ENCODE results near the gene FIBIN.

FIBIN gene

GRCh38 chr11:26993965-26994457 is at the start of gene FIBIN:
Gene FIBIN (plus strand): TSS chr11:26994112. CDS start chr11:26994527, 415 bp downstream.
- no peak for ATAC-seq
- H3K4me3 Mint-ChIP-seq, result no peak within 1 kb of the TSS
- peaks cover 7% of the 10 kb centered on the region for H3K9me3 Mint-ChIP-seq
- no peaks in the 10 kb centered on the region for H3K36me3 Mint-ChIP-seq
- no peak within 1 kb of the TSS for H3K27ac Mint-ChIP-seq
- no peaks in the 10 kb centered on the region for H3K4me1 Mint-ChIP-seq
- DNase-seq (ENCODE audit: low spot score in 2 of 2), result no peak

- Mint-ChIP-seq H3K9me3 (peaks cover 14% of the 10 kb centered on the region), H3K4me1 (no peaks in the 10 kb centered on the region), H3K4me3 (no peak overlapping the region), H3K36me3 (no peaks in the 10 kb centered on the region), H3K27ac (no peak overlapping the region)
- ATAC-seq (no peak), DNase-seq (ENCODE audit: low spot score in 2 of 2) (no peak)
These were observed 48.8 kb upstream of the FIBIN start for GRCh38 chr11:26944866-26945664.

GRCh38 chr11:26946257-26946716 is 47.6 kb upstream of the FIBIN start:
- no peak overlapping the region for H3K27ac Mint-ChIP-seq
- ATAC-seq, result no peak
- no peaks in the 10 kb centered on the region for H3K4me1 Mint-ChIP-seq

GRCh38 chr11:26947379-26947844 is 46.5 kb upstream of the FIBIN start:
- H3K36me3 Mint-ChIP-seq, result no peaks in the 10 kb centered on the region
- H3K4me3 Mint-ChIP-seq, result no peak overlapping the region
- DNase-seq (ENCODE audit: low spot score in 2 of 2), result no peak
- H3K27ac Mint-ChIP-seq, result no peak overlapping the region
- no peaks in the 10 kb centered on the region for H3K4me1 Mint-ChIP-seq
- no peak for ATAC-seq
- H3K9me3 Mint-ChIP-seq, result peaks cover 9% of the 10 kb centered on the region

More at GRCh38 chr11:26946257-26946716, 47.6 kb upstream of the FIBIN start:
- Mint-ChIP-seq H3K9me3 (peaks cover 14% of the 10 kb centered on the region), H3K4me3 (no peak overlapping the region), H3K36me3 (no peaks in the 10 kb centered on the region)
- no peak for DNase-seq (ENCODE audit: low spot score in 2 of 2)

GRCh38 chr11:26947904-26948639 is 45.8 kb upstream of the FIBIN start:
- Mint-ChIP-seq H3K4me3 (no peak overlapping the region), H3K27ac (no peak overlapping the region)

GRCh38 chr11:26948881-26949280 is 45.0 kb upstream of the FIBIN start:
- DNase-seq (ENCODE audit: low spot score in 2 of 2) (no peak), ATAC-seq (no peak)
- no peak overlapping the region for H3K27ac Mint-ChIP-seq
- no peak overlapping the region for H3K4me3 Mint-ChIP-seq
- peaks cover 14% of the 10 kb centered on the region for H3K9me3 Mint-ChIP-seq
- no peaks in the 10 kb centered on the region for H3K4me1 Mint-ChIP-seq
- no peaks in the 10 kb centered on the region for H3K36me3 Mint-ChIP-seq

More at GRCh38 chr11:26947904-26948639, 45.8 kb upstream of the FIBIN start:
- H3K9me3 Mint-ChIP-seq, result peaks cover 11% of the 10 kb centered on the region
- no peaks in the 10 kb centered on the region for H3K4me1 Mint-ChIP-seq
- no peak for DNase-seq (ENCODE audit: low spot score in 2 of 2)
- no peak for ATAC-seq
- H3K36me3 Mint-ChIP-seq, result no peaks in the 10 kb centered on the region

GRCh38 chr11:26949846-26950245 is 44.1 kb upstream of the FIBIN start:
- no peaks in the 10 kb centered on the region for H3K36me3 Mint-ChIP-seq
- ATAC-seq (no peak), DNase-seq (ENCODE audit: low spot score in 2 of 2) (no peak)
- H3K9me3 Mint-ChIP-seq, result peaks cover 14% of the 10 kb centered on the region
- H3K4me1 Mint-ChIP-seq, result no peaks in the 10 kb centered on the region
- H3K4me3 Mint-ChIP-seq, result no peak overlapping the region
- no peak overlapping the region for H3K27ac Mint-ChIP-seq

- Mint-ChIP-seq H3K36me3 (no peaks in the 10 kb centered on the region), H3K4me3 (no peak overlapping the region), H3K9me3 (peaks cover 14% of the 10 kb centered on the region), H3K27ac (no peak overlapping the region), H3K4me1 (no peaks in the 10 kb centered on the region)
- ATAC-seq, result no peak
- no peak for DNase-seq (ENCODE audit: low spot score in 2 of 2)
These were observed 43.6 kb upstream of the FIBIN start for GRCh38 chr11:26950260-26950719.

- peaks cover 12% of the 10 kb centered on the region for H3K9me3 Mint-ChIP-seq
- H3K36me3 Mint-ChIP-seq, result no peaks in the 10 kb centered on the region
- H3K4me3 Mint-ChIP-seq, result no peak overlapping the region
- no peak overlapping the region for H3K27ac Mint-ChIP-seq
- ATAC-seq (no peak), DNase-seq (ENCODE audit: low spot score in 2 of 2) (no peak)
- no peaks in the 10 kb centered on the region for H3K4me1 Mint-ChIP-seq
These were observed 42.0 kb upstream of the FIBIN start for GRCh38 chr11:26951809-26952515.

GRCh38 chr11:26953770-26954392 is 40.0 kb upstream of the FIBIN start:
- Mint-ChIP-seq H3K27ac (no peak overlapping the region), H3K9me3 (peaks cover 10% of the 10 kb centered on the region), H3K4me3 (no peak overlapping the region), H3K36me3 (no peaks in the 10 kb centered on the region), H3K4me1 (no peaks in the 10 kb centered on the region)
- ATAC-seq (no peak), DNase-seq (ENCODE audit: low spot score in 2 of 2) (no peak)

GRCh38 chr11:26958005-26958701 is 35.8 kb upstream of the FIBIN start:
- ATAC-seq, result no peak
- DNase-seq (ENCODE audit: low spot score in 2 of 2), result no peak
- H3K4me1 Mint-ChIP-seq, result no peaks in the 10 kb centered on the region
- H3K36me3 Mint-ChIP-seq, result no peaks in the 10 kb centered on the region
- no peak overlapping the region for H3K4me3 Mint-ChIP-seq
- H3K9me3 Mint-ChIP-seq, result peaks cover 8% of the 10 kb centered on the region
- H3K27ac Mint-ChIP-seq, result no peak overlapping the region

- DNase-seq (ENCODE audit: low spot score in 2 of 2), result no peak
- Mint-ChIP-seq H3K9me3 (peaks cover 4% of the 10 kb centered on the region), H3K27ac (no peak overlapping the region), H3K36me3 (no peaks in the 10 kb centered on the region), H3K4me1 (no peaks in the 10 kb centered on the region), H3K4me3 (no peak overlapping the region)
- ATAC-seq, result no peak
These were observed 35.2 kb upstream of the FIBIN start for GRCh38 chr11:26958702-26959049.

GRCh38 chr11:26960281-26960680 is 33.6 kb upstream of the FIBIN start:
- DNase-seq (ENCODE audit: low spot score in 2 of 2) (no peak), ATAC-seq (no peak)
- Mint-ChIP-seq H3K27ac (no peak overlapping the region), H3K4me1 (no peaks in the 10 kb centered on the region), H3K4me3 (no peak overlapping the region), H3K9me3 (peaks cover 4% of the 10 kb centered on the region), H3K36me3 (no peaks in the 10 kb centered on the region)

GRCh38 chr11:26963764-26964163 is 30.1 kb upstream of the FIBIN start:
- Mint-ChIP-seq H3K4me1 (no peaks in the 10 kb centered on the region), H3K27ac (no peak overlapping the region), H3K4me3 (no peak overlapping the region), H3K36me3 (no peaks in the 10 kb centered on the region), H3K9me3 (peaks cover 4% of the 10 kb centered on the region)
- no peak for ATAC-seq
- no peak for DNase-seq (ENCODE audit: low spot score in 2 of 2)
